HCT116 (cell line): ENCODE results near the gene EFCAB8.

Experiments used
- CTCF ChIP-seq, 3 experiments: fragments of 200-600 bp in 1 of 3; sonication (generic) in 1 of 3; IDR thresholded peaks in 2 of 3; conservative IDR thresholded peaks in 1 of 3; 2 replicates each; pipeline ENCODE4 v1.5.1; 2012 to 2017; ENCODE audit warnings: low read depth in 2 of 3, low read length in 2 of 3, antibody characterized with exemption in 1 of 3, borderline replicate concordance in 1 of 3, control low read depth in 1 of 3, mild to moderate bottlenecking in 1 of 3, mixed read lengths in 1 of 3, mixed run types in 1 of 3, moderate library complexity in 1 of 3; ENCODE audit not compliant: insufficient read depth in 1 of 3
- EZH2 ChIP-seq: fragments of 200-600 bp; sonication (generic); IDR thresholded peaks from 2 replicates; pipeline ENCODE4 v1.6.1; 2017; ENCODE audit warnings: antibody characterized with exemption, mixed run types
- EZH2phosphoT487 ChIP-seq: fragments of 200-600 bp; IDR thresholded peaks from 2 replicates; pipeline ENCODE4 v1.6.1; 2018; ENCODE audit warnings: antibody characterized with exemption, borderline replicate concordance
- POLR2A ChIP-seq: IDR thresholded peaks from 2 replicates; pipeline ENCODE4 v1.7.0; 2011; ENCODE audit warnings: borderline replicate concordance; ENCODE audit not compliant: insufficient read depth, insufficient read length; ENCODE audit errors: extremely low read depth
- POLR2AphosphoS5 ChIP-seq: IDR thresholded peaks from 2 replicates; pipeline ENCODE4 v1.6.1; 2011; ENCODE audit warnings: mild to moderate bottlenecking, low read depth, low read length, moderate library complexity
- SP1 ChIP-seq: IDR thresholded peaks from 2 replicates; pipeline ENCODE4 v1.6.1; 2012; ENCODE audit warnings: low read depth
- ZBTB33 ChIP-seq: IDR thresholded peaks from 2 replicates; pipeline ENCODE4 v1.6.1; 2011; ENCODE audit warnings: mild to moderate bottlenecking, low read length, moderate library complexity; ENCODE audit not compliant: insufficient replicate concordance; ENCODE audit errors: extremely low read depth
- ZNF274 ChIP-seq: fragments of 200-500 bp; sonication (Bioruptor generic); IDR thresholded peaks from 2 replicates; pipeline ENCODE4 v1.6.1; 2014; ENCODE audit warnings: mild to moderate bottlenecking, low read depth, low read length, inconsistent platforms
- TF ChIP-seq, protein P1 (sequence below): IDR thresholded peaks from 2 replicates; pipeline ENCODE4 v1.6.1; 2012; ENCODE audit warnings: low read depth
- TF ChIP-seq, protein P2 (sequence below): IDR thresholded peaks from 2 replicates; pipeline ENCODE4 v1.6.1; 2012
- TF ChIP-seq, protein P3 (sequence below): IDR thresholded peaks from 2 replicates; pipeline ENCODE4 v1.6.1; 2012

- no peak for TF ChIP-seq CTCF (IDR thresholded peaks at IDR 0.05 in 2 of 3, conservative IDR thresholded peaks at IDR 0.05 in 1 of 3; ENCODE audit: borderline replicate concordance in 1 of 3, insufficient read depth in 1 of 3, low read depth in 2 of 3, low read length in 2 of 3)
- no peak for TF ChIP-seq EZH2
- no peak for TF ChIP-seq POLR2A
- no peak for TF ChIP-seq SP1
- no peak for TF ChIP-seq POLR2AphosphoS5
- TF ChIP-seq EZH2phosphoT487: no peak
- TF ChIP-seq, protein P1, sequence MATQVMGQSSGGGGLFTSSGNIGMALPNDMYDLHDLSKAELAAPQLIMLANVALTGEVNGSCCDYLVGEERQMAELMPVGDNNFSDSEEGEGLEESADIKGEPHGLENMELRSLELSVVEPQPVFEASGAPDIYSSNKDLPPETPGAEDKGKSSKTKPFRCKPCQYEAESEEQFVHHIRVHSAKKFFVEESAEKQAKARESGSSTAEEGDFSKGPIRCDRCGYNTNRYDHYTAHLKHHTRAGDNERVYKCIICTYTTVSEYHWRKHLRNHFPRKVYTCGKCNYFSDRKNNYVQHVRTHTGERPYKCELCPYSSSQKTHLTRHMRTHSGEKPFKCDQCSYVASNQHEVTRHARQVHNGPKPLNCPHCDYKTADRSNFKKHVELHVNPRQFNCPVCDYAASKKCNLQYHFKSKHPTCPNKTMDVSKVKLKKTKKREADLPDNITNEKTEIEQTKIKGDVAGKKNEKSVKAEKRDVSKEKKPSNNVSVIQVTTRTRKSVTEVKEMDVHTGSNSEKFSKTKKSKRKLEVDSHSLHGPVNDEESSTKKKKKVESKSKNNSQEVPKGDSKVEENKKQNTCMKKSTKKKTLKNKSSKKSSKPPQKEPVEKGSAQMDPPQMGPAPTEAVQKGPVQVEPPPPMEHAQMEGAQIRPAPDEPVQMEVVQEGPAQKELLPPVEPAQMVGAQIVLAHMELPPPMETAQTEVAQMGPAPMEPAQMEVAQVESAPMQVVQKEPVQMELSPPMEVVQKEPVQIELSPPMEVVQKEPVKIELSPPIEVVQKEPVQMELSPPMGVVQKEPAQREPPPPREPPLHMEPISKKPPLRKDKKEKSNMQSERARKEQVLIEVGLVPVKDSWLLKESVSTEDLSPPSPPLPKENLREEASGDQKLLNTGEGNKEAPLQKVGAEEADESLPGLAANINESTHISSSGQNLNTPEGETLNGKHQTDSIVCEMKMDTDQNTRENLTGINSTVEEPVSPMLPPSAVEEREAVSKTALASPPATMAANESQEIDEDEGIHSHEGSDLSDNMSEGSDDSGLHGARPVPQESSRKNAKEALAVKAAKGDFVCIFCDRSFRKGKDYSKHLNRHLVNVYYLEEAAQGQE: no peak
- no peak for TF ChIP-seq ZBTB33
- TF ChIP-seq ZNF274: no peak
- TF ChIP-seq, protein P2, sequence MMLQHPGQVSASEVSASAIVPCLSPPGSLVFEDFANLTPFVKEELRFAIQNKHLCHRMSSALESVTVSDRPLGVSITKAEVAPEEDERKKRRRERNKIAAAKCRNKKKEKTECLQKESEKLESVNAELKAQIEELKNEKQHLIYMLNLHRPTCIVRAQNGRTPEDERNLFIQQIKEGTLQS: no peak
- TF ChIP-seq, protein P3, sequence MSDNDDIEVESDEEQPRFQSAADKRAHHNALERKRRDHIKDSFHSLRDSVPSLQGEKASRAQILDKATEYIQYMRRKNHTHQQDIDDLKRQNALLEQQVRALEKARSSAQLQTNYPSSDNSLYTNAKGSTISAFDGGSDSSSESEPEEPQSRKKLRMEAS: no peak
Measured at GRCh38 chr20:32846852-32847251, 11.9 kb upstream of the EFCAB8 start.
